ENCODE measurements around the gene NSF.

NSF gene

GRCh38 chr17:46785696-46786095, 195.2 kb downstream of the NSF start:
- Histone ChIP-seq H3K36me3 (no peaks in the 10 kb centered on the region), H3K9me3 (no peaks in the 10 kb centered on the region), H3K27ac (no peak overlapping the region), H3K4me3 (ENCODE audit: low read depth in 1 of 2, low read length in 1 of 2) (no peak overlapping the region), H3K27me3 (peaks cover 14% of the 10 kb centered on the region), H3K4me1 (ENCODE audit: control insufficient read depth in 1 of 2, insufficient read depth in 1 of 2, low read depth in 1 of 2, low read length in 1 of 2) (no peaks in the 10 kb centered on the region)
- no peak for TF ChIP-seq CTCF (IDR thresholded peaks at IDR 0.05)

GRCh38 chr17:46787478-46787877, 197.0 kb downstream of the NSF start:
- peaks cover 32% of the 10 kb centered on the region for H3K27me3 ChIP-seq
- H3K9me3 ChIP-seq, result no peaks in the 10 kb centered on the region

GRCh38 chr17:46788300-46788699, 197.8 kb downstream of the NSF start:
- H3K4me1 ChIP-seq (ENCODE audit: control insufficient read depth in 1 of 2, insufficient read depth in 1 of 2, low read depth in 1 of 2, low read length in 1 of 2), result no peaks in the 10 kb centered on the region
- no peak overlapping the region for H3K27ac ChIP-seq
- no peak for TF ChIP-seq CTCF (IDR thresholded peaks at IDR 0.05)
- H3K36me3 ChIP-seq, result no peaks in the 10 kb centered on the region
- H3K9me3 ChIP-seq, result no peaks in the 10 kb centered on the region
- H3K4me3 ChIP-seq (ENCODE audit: low read depth in 1 of 2, low read length in 1 of 2), result no peak overlapping the region
- peaks cover 37% of the 10 kb centered on the region for H3K27me3 ChIP-seq

More at GRCh38 chr17:46787478-46787877, 197.0 kb downstream of the NSF start:
- Histone ChIP-seq H3K4me1 (ENCODE audit: control insufficient read depth in 1 of 2, insufficient read depth in 1 of 2, low read depth in 1 of 2, low read length in 1 of 2) (no peaks in the 10 kb centered on the region), H3K36me3 (no peaks in the 10 kb centered on the region), H3K27ac (no peak overlapping the region), H3K4me3 (ENCODE audit: low read depth in 1 of 2, low read length in 1 of 2) (no peak overlapping the region)
- no peak for TF ChIP-seq CTCF (IDR thresholded peaks at IDR 0.05)

GRCh38 chr17:46788796-46789195, 198.3 kb downstream of the NSF start:
- Histone ChIP-seq H3K4me3 (ENCODE audit: low read depth in 1 of 2, low read length in 1 of 2) (no peak overlapping the region), H3K36me3 (no peaks in the 10 kb centered on the region), H3K27ac (no peak overlapping the region), H3K9me3 (no peaks in the 10 kb centered on the region), H3K4me1 (ENCODE audit: control insufficient read depth in 1 of 2, insufficient read depth in 1 of 2, low read depth in 1 of 2, low read length in 1 of 2) (no peaks in the 10 kb centered on the region), H3K27me3 (peaks cover 42% of the 10 kb centered on the region)
- TF ChIP-seq CTCF (IDR thresholded peaks at IDR 0.05), result no peak

- H3K4me1 ChIP-seq (ENCODE audit: control insufficient read depth in 1 of 2, insufficient read depth in 1 of 2, low read depth in 1 of 2, low read length in 1 of 2), result no peaks in the 10 kb centered on the region
- H3K36me3 ChIP-seq, result no peaks in the 10 kb centered on the region
- no peak for TF ChIP-seq CTCF (IDR thresholded peaks at IDR 0.05)
- no peak overlapping the region for H3K4me3 ChIP-seq (ENCODE audit: low read depth in 1 of 2, low read length in 1 of 2)
- H3K27me3 ChIP-seq, result peaks cover 50% of the 10 kb centered on the region
- no peak overlapping the region for H3K27ac ChIP-seq
- H3K9me3 ChIP-seq, result no peaks in the 10 kb centered on the region
These were observed 199.1 kb downstream of the NSF start for GRCh38 chr17:46789610-46790009.

- no peaks in the 10 kb centered on the region for H3K4me1 ChIP-seq (ENCODE audit: control insufficient read depth in 1 of 2, insufficient read depth in 1 of 2, low read depth in 1 of 2, low read length in 1 of 2)
- no peak overlapping the region for H3K27ac ChIP-seq
- no peak overlapping the region for H3K4me3 ChIP-seq (ENCODE audit: low read depth in 1 of 2, low read length in 1 of 2)
- TF ChIP-seq CTCF (IDR thresholded peaks at IDR 0.05), result no peak
- H3K36me3 ChIP-seq, result no peaks in the 10 kb centered on the region
- H3K27me3 ChIP-seq, result peaks cover 56% of the 10 kb centered on the region
- H3K9me3 ChIP-seq, result no peaks in the 10 kb centered on the region
These were observed 199.7 kb downstream of the NSF start for GRCh38 chr17:46790216-46790615.
